ENCODE measurements around the gene SLC36A1.
"Not testable (repeated sequence)": the region's sequence is repeated elsewhere in the genome, so short reads cannot be mapped to it uniquely, and the experiment has no call there.

The SLC36A1 gene

GRCh38 chr5:151504006-151504405, 56.6 kb downstream of the SLC36A1 start:
- no peak overlapping the region for H3K27ac Mint-ChIP-seq
- no peaks in the 10 kb centered on the region for H3K36me3 Mint-ChIP-seq (ENCODE audit: insufficient read depth)
- no peaks in the 10 kb centered on the region for H3K27me3 Mint-ChIP-seq
- no peaks in the 10 kb centered on the region for H3K9me3 Mint-ChIP-seq
- no peak for DNase-seq
- H3K4me1 Mint-ChIP-seq (ENCODE audit: low read depth in 2 of 2): peaks cover 5% of the 10 kb centered on the region in 2 donors
- ATAC-seq (replicated peaks): no peak
- no peak overlapping the region for H3K4me3 Mint-ChIP-seq

- not testable (repeated sequence) for H3K9me3 Mint-ChIP-seq; H3K4me3 Mint-ChIP-seq; H3K36me3 Mint-ChIP-seq (ENCODE audit: insufficient read depth); H3K27me3 Mint-ChIP-seq; ATAC-seq (replicated peaks); H3K27ac Mint-ChIP-seq; DNase-seq; H3K4me1 Mint-ChIP-seq (ENCODE audit: low read depth in 2 of 2)
These were observed 60.9 kb downstream of the SLC36A1 start for GRCh38 chr5:151508308-151508707.

- DNase-seq (no peak), ATAC-seq (replicated peaks) (no peak)
- Mint-ChIP-seq H3K27me3 (no peaks in the 10 kb centered on the region), H3K27ac (no peak overlapping the region), H3K36me3 (ENCODE audit: insufficient read depth) (no peaks in the 10 kb centered on the region), H3K4me3 (no peak overlapping the region), H3K4me1 (ENCODE audit: low read depth in 2 of 2) (no peaks in the 10 kb centered on the region), H3K9me3 (no peaks in the 10 kb centered on the region)
These were observed 61.8 kb downstream of the SLC36A1 start for GRCh38 chr5:151509231-151509630.

- Mint-ChIP-seq H3K4me3 (no peak overlapping the region), H3K27ac (no peak overlapping the region), H3K36me3 (ENCODE audit: insufficient read depth) (no peaks in the 10 kb centered on the region), H3K4me1 (ENCODE audit: low read depth in 2 of 2) (no peaks in the 10 kb centered on the region), H3K27me3 (no peaks in the 10 kb centered on the region), H3K9me3 (no peaks in the 10 kb centered on the region)
- DNase-seq (no peak), ATAC-seq (replicated peaks) (no peak)
These were observed 62.4 kb downstream of the SLC36A1 start for GRCh38 chr5:151509836-151510235.

- ATAC-seq (replicated peaks): no peak
- Mint-ChIP-seq H3K36me3 (ENCODE audit: insufficient read depth) (no peaks in the 10 kb centered on the region), H3K27ac (no peak overlapping the region), H3K9me3 (no peaks in the 10 kb centered on the region), H3K27me3 (no peaks in the 10 kb centered on the region), H3K4me1 (ENCODE audit: low read depth in 2 of 2) (no peaks in the 10 kb centered on the region), H3K4me3 (no peak overlapping the region)
- no peak for DNase-seq
These were observed 69.9 kb downstream of the SLC36A1 start for GRCh38 chr5:151517122-151517920.

GRCh38 chr5:151520294-151520693, 72.9 kb downstream of the SLC36A1 start:
- no peaks in the 10 kb centered on the region for H3K9me3 Mint-ChIP-seq
- DNase-seq (no peak), ATAC-seq (replicated peaks) (no peak)
- no peak overlapping the region for H3K4me3 Mint-ChIP-seq
- no peak overlapping the region for H3K27ac Mint-ChIP-seq
- H3K4me1 Mint-ChIP-seq (ENCODE audit: low read depth in 2 of 2): no peaks in the 10 kb centered on the region
- no peaks in the 10 kb centered on the region for H3K27me3 Mint-ChIP-seq
- no peaks in the 10 kb centered on the region for H3K36me3 Mint-ChIP-seq (ENCODE audit: insufficient read depth)

GRCh38 chr5:151522226-151522625, 74.8 kb downstream of the SLC36A1 start:
- H3K4me3 Mint-ChIP-seq: no peak overlapping the region
- DNase-seq (no peak), ATAC-seq (replicated peaks) (no peak)
- no peaks in the 10 kb centered on the region for H3K9me3 Mint-ChIP-seq
- no peak overlapping the region for H3K27ac Mint-ChIP-seq
- no peaks in the 10 kb centered on the region for H3K36me3 Mint-ChIP-seq (ENCODE audit: insufficient read depth)
- no peaks in the 10 kb centered on the region for H3K4me1 Mint-ChIP-seq (ENCODE audit: low read depth in 2 of 2)
- H3K27me3 Mint-ChIP-seq: no peaks in the 10 kb centered on the region

GRCh38 chr5:151523335-151523734, 75.9 kb downstream of the SLC36A1 start:
- Mint-ChIP-seq H3K9me3 (no peaks in the 10 kb centered on the region), H3K36me3 (ENCODE audit: insufficient read depth) (no peaks in the 10 kb centered on the region), H3K27ac (no peak overlapping the region), H3K27me3 (no peaks in the 10 kb centered on the region), H3K4me1 (ENCODE audit: low read depth in 2 of 2) (no peaks in the 10 kb centered on the region), H3K4me3 (no peak overlapping the region)
- DNase-seq (peak in 2 of 3 experiments; percentile 5 to 10), ATAC-seq (replicated peaks) (peak; percentile 56)

GRCh38 chr5:151528153-151528552, 80.8 kb downstream of the SLC36A1 start:
- Mint-ChIP-seq H3K4me3 (no peak overlapping the region), H3K4me1 (ENCODE audit: low read depth in 2 of 2) (no peaks in the 10 kb centered on the region), H3K9me3 (no peaks in the 10 kb centered on the region), H3K36me3 (ENCODE audit: insufficient read depth) (no peaks in the 10 kb centered on the region), H3K27me3 (peaks cover 7 to 10% of the 10 kb centered on the region in 2 donors), H3K27ac (no peak overlapping the region)
- ATAC-seq (replicated peaks) (no peak), DNase-seq (no peak)

GRCh38 chr5:151528996-151529395, 81.6 kb downstream of the SLC36A1 start:
- no peaks in the 10 kb centered on the region for H3K9me3 Mint-ChIP-seq
- H3K4me3 Mint-ChIP-seq: no peak overlapping the region
- H3K4me1 Mint-ChIP-seq (ENCODE audit: low read depth in 2 of 2): no peaks in the 10 kb centered on the region
- H3K27ac Mint-ChIP-seq: no peak overlapping the region
- ATAC-seq (replicated peaks) (no peak), DNase-seq (no peak)
- H3K27me3 Mint-ChIP-seq: peaks cover 7 to 10% of the 10 kb centered on the region in 2 donors
- H3K36me3 Mint-ChIP-seq (ENCODE audit: insufficient read depth): no peaks in the 10 kb centered on the region

GRCh38 chr5:151531581-151531980, 84.2 kb downstream of the SLC36A1 start:
- H3K27ac Mint-ChIP-seq: no peak overlapping the region
- no peak overlapping the region for H3K4me3 Mint-ChIP-seq
- peaks cover 15 to 20% of the 10 kb centered on the region in 2 donors for H3K27me3 Mint-ChIP-seq
- H3K9me3 Mint-ChIP-seq: no peaks in the 10 kb centered on the region
- no peaks in the 10 kb centered on the region for H3K4me1 Mint-ChIP-seq (ENCODE audit: low read depth in 2 of 2)
- DNase-seq: no peak
- no peaks in the 10 kb centered on the region for H3K36me3 Mint-ChIP-seq (ENCODE audit: insufficient read depth)
- ATAC-seq (replicated peaks): no peak

- no peak overlapping the region for H3K4me3 Mint-ChIP-seq
- no peaks in the 10 kb centered on the region for H3K9me3 Mint-ChIP-seq
- H3K36me3 Mint-ChIP-seq (ENCODE audit: insufficient read depth): no peaks in the 10 kb centered on the region
- no peaks in the 10 kb centered on the region for H3K4me1 Mint-ChIP-seq (ENCODE audit: low read depth in 2 of 2)
- DNase-seq (no peak), ATAC-seq (replicated peaks) (no peak)
- H3K27me3 Mint-ChIP-seq: peaks cover 16 to 24% of the 10 kb centered on the region in 2 donors
- no peak overlapping the region for H3K27ac Mint-ChIP-seq
These were observed 85.0 kb downstream of the SLC36A1 start for GRCh38 chr5:151532416-151532815.

GRCh38 chr5:151534350-151534749, 86.9 kb downstream of the SLC36A1 start:
- H3K9me3 Mint-ChIP-seq: no peaks in the 10 kb centered on the region
- H3K27me3 Mint-ChIP-seq: peaks cover 16 to 31% of the 10 kb centered on the region in 2 donors
- H3K4me1 Mint-ChIP-seq (ENCODE audit: low read depth in 2 of 2): no peaks in the 10 kb centered on the region
- no peaks in the 10 kb centered on the region for H3K36me3 Mint-ChIP-seq (ENCODE audit: insufficient read depth)
- no peak overlapping the region for H3K4me3 Mint-ChIP-seq
- DNase-seq: no peak
- peak; percentile 44 for ATAC-seq (replicated peaks)
- no peak overlapping the region for H3K27ac Mint-ChIP-seq

GRCh38 chr5:151537044-151537443, 89.6 kb downstream of the SLC36A1 start:
- no peak for ATAC-seq (replicated peaks)
- Mint-ChIP-seq H3K9me3 (no peaks in the 10 kb centered on the region), H3K4me3 (no peak overlapping the region), H3K27me3 (peaks cover 16 to 23% of the 10 kb centered on the region in 2 donors), H3K4me1 (ENCODE audit: low read depth in 2 of 2) (no peaks in the 10 kb centered on the region), H3K36me3 (ENCODE audit: insufficient read depth) (no peaks in the 10 kb centered on the region), H3K27ac (no peak overlapping the region)
- DNase-seq: no peak
